ENCODE data around the gene WNT3A.

DNA sequence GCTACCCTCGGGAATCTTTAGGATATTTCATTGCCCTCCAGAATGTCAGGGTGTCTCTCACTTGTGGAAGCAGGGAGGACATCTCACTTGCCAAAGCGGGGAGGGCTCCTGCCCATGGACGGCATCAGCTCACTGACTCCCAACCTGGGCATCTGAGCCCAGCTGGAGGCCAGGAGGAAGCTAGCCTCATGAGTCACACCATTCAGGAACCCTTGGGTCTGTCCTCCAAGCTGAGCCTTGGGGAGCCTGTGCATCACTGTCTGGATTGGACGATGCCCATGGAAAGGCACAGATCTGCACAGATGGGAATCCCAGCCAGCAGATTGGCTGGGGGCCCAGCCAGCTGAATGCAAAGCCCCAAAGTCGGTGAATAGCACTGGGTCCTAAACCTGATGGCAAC, 25.2 kb downstream of the WNT3A start:
- TF ChIP-seq, protein P1, sequence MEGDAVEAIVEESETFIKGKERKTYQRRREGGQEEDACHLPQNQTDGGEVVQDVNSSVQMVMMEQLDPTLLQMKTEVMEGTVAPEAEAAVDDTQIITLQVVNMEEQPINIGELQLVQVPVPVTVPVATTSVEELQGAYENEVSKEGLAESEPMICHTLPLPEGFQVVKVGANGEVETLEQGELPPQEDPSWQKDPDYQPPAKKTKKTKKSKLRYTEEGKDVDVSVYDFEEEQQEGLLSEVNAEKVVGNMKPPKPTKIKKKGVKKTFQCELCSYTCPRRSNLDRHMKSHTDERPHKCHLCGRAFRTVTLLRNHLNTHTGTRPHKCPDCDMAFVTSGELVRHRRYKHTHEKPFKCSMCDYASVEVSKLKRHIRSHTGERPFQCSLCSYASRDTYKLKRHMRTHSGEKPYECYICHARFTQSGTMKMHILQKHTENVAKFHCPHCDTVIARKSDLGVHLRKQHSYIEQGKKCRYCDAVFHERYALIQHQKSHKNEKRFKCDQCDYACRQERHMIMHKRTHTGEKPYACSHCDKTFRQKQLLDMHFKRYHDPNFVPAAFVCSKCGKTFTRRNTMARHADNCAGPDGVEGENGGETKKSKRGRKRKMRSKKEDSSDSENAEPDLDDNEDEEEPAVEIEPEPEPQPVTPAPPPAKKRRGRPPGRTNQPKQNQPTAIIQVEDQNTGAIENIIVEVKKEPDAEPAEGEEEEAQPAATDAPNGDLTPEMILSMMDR (conservative IDR thresholded peaks at IDR 0.05; ENCODE audit: low read depth, low read length) = no peak
- TF ChIP-seq EZH2 (IDR thresholded peaks at IDR 0.05; ENCODE audit: low read length, unreplicated experiment) = no peak

Data from PC-3 (cell line).